ENCODE measurements around the gene KRABD2.

KRABD2 gene

DNA sequence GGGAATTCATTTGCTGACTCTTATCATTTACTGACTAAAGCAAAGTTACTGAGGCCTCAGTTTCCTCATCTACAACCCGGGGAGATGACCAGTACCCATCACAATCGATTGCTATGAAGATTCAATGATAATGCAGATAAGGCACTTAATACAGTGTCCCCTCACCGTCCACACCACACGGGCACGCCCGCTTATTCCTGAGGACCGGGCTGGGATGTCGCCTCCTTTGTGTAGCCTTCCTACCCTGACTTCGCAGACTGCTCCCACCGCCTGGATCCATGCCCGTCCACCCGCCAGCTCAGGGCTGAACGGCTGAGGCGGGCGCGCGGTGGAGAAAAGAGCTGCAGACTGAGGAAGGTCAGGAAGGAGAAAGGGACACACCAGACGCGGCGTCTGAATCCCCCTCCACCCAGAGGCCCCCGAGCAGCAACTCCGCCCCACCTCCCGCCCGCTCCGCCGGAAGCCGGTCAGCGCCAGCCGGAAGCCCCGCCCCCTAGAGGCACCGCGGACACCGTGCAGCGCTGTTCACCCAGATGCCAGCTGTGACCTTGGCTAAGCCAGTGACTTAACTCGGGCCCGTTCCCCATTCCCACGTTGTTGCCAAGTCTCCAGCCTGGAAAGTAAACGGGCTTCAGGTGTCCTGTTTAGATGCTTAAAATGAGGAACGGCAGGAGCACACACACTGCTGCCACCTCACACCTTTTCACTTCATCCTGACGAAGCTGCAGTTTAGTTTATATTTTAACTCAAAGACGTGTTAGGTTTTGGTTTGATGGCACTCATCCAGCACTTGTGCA lies at the start of gene KRABD2:
Gene KRABD2 (minus strand): TSS at position 434 of the 797 bp plus-strand sequence.
- DNase-seq (ENCODE audit: low spot score), result peak; percentile 93
- ATAC-seq, result peak; percentile 98
- intact Hi-C loops (cut with DNase I), result no loop called here

- intact Hi-C loops (cut with DNase I), result no loop called here
- ATAC-seq, result peak; percentile 27
- no peak for DNase-seq (ENCODE audit: low spot score)
Observed at GRCh38 chr17:8421571-8421970, 45.1 kb upstream of the KRABD2 start.

GRCh38 chr17:8420041-8420934 lies 43.8 kb upstream of the KRABD2 start:
- no peak for DNase-seq (ENCODE audit: low spot score)
- intact Hi-C loops (cut with DNase I), result no loop called here
- ATAC-seq, result peak; percentile 94

- intact Hi-C loops (cut with DNase I), result no loop called here
- ATAC-seq (no peak), DNase-seq (ENCODE audit: low spot score) (no peak)
Observed at GRCh38 chr17:8419305-8419704, 42.8 kb upstream of the KRABD2 start.

DNA sequence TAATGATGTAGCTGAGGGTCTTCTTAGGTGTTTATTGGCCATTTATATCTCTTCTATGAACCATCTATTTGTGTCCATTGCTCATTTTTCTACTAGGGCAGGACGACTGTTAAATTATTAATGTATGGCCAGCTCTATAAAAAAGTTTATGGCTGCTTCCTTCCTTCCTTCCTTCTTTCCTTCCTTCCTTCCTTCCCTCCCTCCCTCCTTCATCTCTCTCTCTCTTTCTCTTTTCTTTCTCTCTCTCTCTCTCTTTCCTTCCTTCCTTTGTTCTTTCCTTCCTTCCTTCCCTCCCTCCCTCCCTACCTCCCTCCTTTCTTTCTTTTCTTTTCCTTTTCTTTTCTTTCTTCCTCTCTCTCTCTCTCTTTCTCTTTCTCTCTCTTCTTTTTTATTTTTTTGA lies 42.0 kb upstream of the KRABD2 start:
- ATAC-seq, result no peak
- intact Hi-C loops (cut with DNase I), result no loop called here
- no peak for DNase-seq (ENCODE audit: low spot score)

GRCh38 chr17:8417806-8418205 lies 41.3 kb upstream of the KRABD2 start:
- DNase-seq (ENCODE audit: low spot score) (no peak), ATAC-seq (no peak)
- intact Hi-C loops (cut with DNase I), result no loop called here

GRCh38 chr17:8413938-8414337 lies 37.4 kb upstream of the KRABD2 start:
- no peak for ATAC-seq
- no peak for DNase-seq (ENCODE audit: low spot score)
- intact Hi-C loops (cut with DNase I), result loop anchor here (5.0 kb wide), 1 partner anchor 328 kb away; the partner anchor contains the start of gene CCDC42

GRCh38 chr17:8413328-8413727 lies 36.8 kb upstream of the KRABD2 start:
- intact Hi-C loops (cut with DNase I), result loop anchor here (5.0 kb wide), 1 partner anchor 329 kb away; the partner anchor contains the start of gene CCDC42
- ATAC-seq (no peak), DNase-seq (ENCODE audit: low spot score) (no peak)

- DNase-seq (ENCODE audit: low spot score), result no peak
- ATAC-seq, result no peak
- intact Hi-C loops (cut with DNase I), result loop anchor here (5.0 kb wide), 1 partner anchor 330 kb away; the partner anchor contains the start of gene CCDC42
Observed at GRCh38 chr17:8412089-8412488, 35.6 kb upstream of the KRABD2 start.

GRCh38 chr17:8410883-8411238 lies 34.4 kb upstream of the KRABD2 start:
- intact Hi-C loops (cut with DNase I), result loop anchor here (5.0 kb wide), 1 partner anchor 331 kb away; the partner anchor contains the start of gene CCDC42
- DNase-seq (ENCODE audit: low spot score) (no peak), ATAC-seq (no peak)

DNA sequence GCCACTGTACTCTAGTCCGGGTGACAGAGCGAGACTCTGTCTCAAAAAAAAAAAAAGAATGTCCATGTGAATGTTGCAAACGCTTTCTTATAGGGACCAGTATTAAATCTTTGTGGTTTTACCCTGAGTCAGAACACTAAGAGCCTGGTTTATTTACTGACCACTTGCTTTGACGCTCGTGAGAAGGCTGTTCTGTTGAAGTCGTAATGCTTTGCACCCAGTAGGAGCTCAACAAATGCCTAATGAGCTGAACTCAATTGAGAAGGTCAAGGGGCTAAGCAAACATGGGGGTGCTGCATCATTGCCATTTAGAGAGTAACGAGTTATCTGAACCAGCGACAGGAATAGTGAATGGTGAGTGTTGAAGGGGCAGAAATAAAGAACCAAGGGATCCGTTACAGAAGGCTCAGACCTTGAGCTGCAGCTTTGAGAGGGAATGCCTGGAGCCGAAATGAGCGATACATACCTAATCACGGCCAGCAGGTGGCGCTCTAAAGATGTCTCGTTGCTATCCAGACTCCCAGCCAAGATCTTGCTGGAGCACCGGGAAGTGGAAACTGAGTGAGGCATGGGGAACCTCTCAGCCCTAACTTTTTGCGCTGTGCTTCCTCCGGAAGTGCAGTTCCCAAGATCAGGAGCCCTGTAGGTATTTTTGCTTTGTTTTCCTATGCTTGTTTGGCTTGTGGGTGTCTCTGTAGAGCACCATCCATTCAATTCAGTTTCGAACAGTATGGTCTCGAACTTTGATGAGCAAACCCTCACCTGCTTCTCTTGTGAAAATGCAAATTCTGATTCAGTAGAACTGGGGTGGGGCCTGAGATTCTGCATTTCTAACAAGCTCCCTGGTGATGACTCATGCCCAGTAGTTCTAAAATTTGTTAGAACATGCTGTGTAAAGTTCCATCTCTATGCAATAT lies 33.7 kb upstream of the KRABD2 start:
- DNase-seq (ENCODE audit: low spot score) (peak; percentile 97), ATAC-seq (peak; percentile 94)
- intact Hi-C loops (cut with DNase I), result loop anchor here (5.0 kb wide), 1 partner anchor 332 kb away; the partner anchor contains the start of gene CCDC42

- no peak for ATAC-seq
- intact Hi-C loops (cut with DNase I), result no loop called here
- no peak for DNase-seq (ENCODE audit: low spot score)
Observed at GRCh38 chr17:8408371-8408770, 31.9 kb upstream of the KRABD2 start.

- DNase-seq (ENCODE audit: low spot score) (no peak), ATAC-seq (no peak)
- intact Hi-C loops (cut with DNase I), result no loop called here
Observed at GRCh38 chr17:8406174-8406573, 29.7 kb upstream of the KRABD2 start.

DNA sequence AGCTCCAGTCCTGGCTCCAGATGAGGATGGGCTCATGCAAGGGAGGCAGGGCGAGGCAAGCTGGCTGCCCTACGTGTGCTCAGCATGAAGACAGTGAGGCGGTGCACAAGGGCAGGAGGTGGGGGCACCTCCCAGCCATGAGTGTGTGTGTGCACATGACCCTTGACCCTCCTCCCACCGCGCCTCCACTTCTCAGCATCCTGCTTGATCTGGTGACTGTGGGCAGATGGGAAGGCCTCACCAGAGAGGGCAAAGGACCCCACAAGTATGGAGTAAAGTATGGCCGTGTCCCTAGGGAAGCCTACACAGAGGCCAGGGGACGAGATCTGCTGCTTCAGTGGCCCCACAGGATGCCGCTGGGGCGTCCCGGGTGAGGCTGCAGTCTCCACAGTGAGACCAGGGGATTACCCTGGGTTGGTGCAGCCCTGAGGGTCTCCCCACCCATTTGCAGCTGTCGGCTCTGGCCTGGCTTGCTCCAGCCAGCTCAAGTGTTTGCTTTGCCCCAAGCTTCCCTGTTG lies 29.1 kb upstream of the KRABD2 start:
- intact Hi-C loops (cut with DNase I), result no loop called here
- no peak for DNase-seq (ENCODE audit: low spot score)
- ATAC-seq, result no peak

GRCh38 chr17:8402921-8403536 lies 26.5 kb upstream of the KRABD2 start:
- intact Hi-C loops (cut with DNase I), result no loop called here
- DNase-seq (ENCODE audit: low spot score) (no peak), ATAC-seq (no peak)

- intact Hi-C loops (cut with DNase I), result no loop called here
- DNase-seq (ENCODE audit: low spot score) (no peak), ATAC-seq (no peak)
Observed at GRCh38 chr17:8401107-8401506, 24.6 kb upstream of the KRABD2 start.

DNA sequence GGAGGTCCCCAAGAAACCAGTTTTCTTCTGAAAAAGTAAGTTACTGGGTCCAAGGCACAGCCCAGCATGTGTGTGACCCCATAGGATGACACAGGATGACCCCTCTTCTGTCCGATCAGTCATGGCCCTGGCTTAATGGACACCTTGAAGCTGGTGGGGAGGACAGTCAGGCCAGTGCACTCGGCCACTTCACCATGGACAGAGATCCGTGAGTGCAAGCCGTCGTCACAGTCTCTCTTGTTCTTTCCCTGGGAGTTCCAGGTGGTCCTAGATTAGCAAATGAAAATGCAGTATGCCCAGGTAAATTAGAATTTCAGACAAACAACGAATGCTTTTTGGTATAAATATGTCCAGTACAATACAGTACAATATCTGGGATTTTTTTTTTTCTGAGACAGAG lies 22.5 kb upstream of the KRABD2 start:
- ATAC-seq, result no peak
- intact Hi-C loops (cut with DNase I), result no loop called here
- no peak for DNase-seq (ENCODE audit: low spot score)

DNA sequence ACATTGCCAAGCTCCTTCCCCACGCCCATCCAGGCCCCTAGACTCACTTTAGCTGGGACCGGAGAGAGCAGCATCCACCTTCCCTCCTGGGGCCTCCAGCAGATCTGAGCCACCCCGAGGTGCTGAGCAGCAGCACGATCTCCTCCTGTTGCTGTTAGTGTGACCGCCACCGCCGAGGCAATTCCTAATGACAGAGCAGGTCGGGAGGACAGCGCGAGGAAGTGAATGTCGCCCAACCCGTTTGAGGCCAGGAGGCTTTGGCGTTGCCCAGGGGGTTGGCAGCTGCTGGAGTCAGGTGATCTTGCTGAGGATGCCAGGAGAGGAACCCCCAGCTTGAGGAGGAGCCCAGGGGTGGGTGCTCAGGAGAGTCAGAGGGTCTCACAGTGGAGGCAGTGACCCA lies 21.1 kb upstream of the KRABD2 start, which contains the start of gene RNF222:
Gene RNF222 (minus strand): TSS at position 192 of the 400 bp plus-strand sequence. CDS start 4,366 bp downstream, outside the sequence.
- intact Hi-C loops (cut with DNase I), result no loop called here
- no peak for ATAC-seq
- DNase-seq (ENCODE audit: low spot score), result no peak
